Iris pigment epithelial cell (primary cell): ENCODE measurements around the gene DRGX.

Experiments
- DNase-seq: peaks from one replicate; pipeline ENCODE4 v3.0.0-alpha.2; 2011; ENCODE audit warnings: low read depth

The DRGX gene

DNA sequence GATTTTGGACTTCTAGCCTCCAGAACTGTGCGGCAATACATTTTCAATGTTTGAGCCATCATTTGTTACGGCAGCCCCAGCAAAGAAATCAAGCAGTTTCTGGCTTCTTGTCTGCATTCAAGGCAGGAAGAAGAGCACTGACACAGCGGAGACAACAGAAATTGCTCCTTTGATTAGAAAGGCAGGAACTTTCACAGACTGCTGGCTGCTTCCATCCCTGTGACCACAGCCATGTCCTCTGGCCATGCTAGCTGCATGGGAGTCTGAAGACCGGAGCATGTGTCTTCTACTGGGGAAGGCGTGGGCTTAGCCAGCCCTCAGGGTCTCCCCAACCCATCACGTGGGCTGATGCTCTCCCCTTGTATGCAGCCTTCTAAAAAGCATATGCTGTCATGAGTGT is 77.9 kb downstream of the DRGX start:
- DNase-seq, result no peak

DNA sequence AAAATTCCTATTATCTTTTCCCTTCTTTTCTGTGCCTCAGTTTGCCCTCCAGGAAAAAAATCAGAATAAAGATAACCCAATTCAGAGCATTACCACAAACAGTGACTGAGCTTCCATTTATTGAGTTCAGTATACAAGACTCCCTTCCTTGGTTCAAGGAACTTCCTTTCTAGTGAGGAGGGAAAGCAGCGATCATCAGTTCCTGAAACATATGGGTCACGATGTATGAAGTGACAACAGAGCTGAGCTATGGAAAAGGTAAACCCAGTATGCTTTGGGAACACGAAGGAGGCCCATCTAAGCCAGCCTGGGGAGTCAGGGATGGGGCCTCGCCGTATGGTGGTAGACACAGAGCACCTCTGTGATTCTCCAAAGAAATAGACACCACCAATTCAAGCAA is 81.1 kb downstream of the DRGX start:
- DNase-seq, result no peak
